GM21360 (cell line): ENCODE results near the gene LECT2.

Experiments used
- ATAC-seq: cut with Tn5 transposase; IDR thresholded peaks from one replicate; pipeline ENCODE4 v1.9.1; 2021; ENCODE audit warnings: mild to moderate bottlenecking, moderate library complexity; ENCODE audit not compliant: unreplicated experiment

The LECT2 gene

GRCh38 chr5:135937245-135937911 lies 17.4 kb downstream of the LECT2 start:
- no peak for ATAC-seq

GRCh38 chr5:135934939-135935338 lies 19.8 kb downstream of the LECT2 start:
- no peak for ATAC-seq

- ATAC-seq = no peak
These were observed 23.9 kb downstream of the LECT2 start for GRCh38 chr5:135930949-135931295.

- ATAC-seq = no peak
These were observed 24.5 kb downstream of the LECT2 start for GRCh38 chr5:135930029-135930948.

- no peak for ATAC-seq
These were observed 33.4 kb downstream of the LECT2 start for GRCh38 chr5:135921388-135921787.

GRCh38 chr5:135920199-135920598 lies 34.6 kb downstream of the LECT2 start:
- no peak for ATAC-seq

- ATAC-seq = no peak
These were observed 38.0 kb downstream of the LECT2 start for GRCh38 chr5:135916638-135917263.

GRCh38 chr5:135915466-135916001 lies 39.2 kb downstream of the LECT2 start:
- no peak for ATAC-seq

- ATAC-seq = no peak
These were observed 40.8 kb downstream of the LECT2 start for GRCh38 chr5:135913713-135914626.

- ATAC-seq = no peak
These were observed 49.6 kb downstream of the LECT2 start for GRCh38 chr5:135905144-135905543.

- no peak for ATAC-seq
These were observed 53.1 kb downstream of the LECT2 start for GRCh38 chr5:135901633-135902032.

- no peak for ATAC-seq
These were observed 54.5 kb downstream of the LECT2 start for GRCh38 chr5:135900276-135900675.

- no peak for ATAC-seq
These were observed 56.1 kb downstream of the LECT2 start for GRCh38 chr5:135898651-135899050.
